IMR-90 (cell line): Measurements from ENCODE around the gene PARD6G. TPM values are rescaled to one million over a fixed set of nuclear protein-coding genes. Genes with fewer than 3 reads are reported as not detected.

Experiments used
- ATAC-seq: fragments of 200-7000 bp; cut with Tn5 transposase; 2 replicates; pipeline ENCODE4 v1.9.1; 2020; ENCODE audit warnings: low read depth, mild to moderate bottlenecking, moderate library complexity
- BruUV-seq: library from RNA; stranded (reverse); fragments of 400-500 nt; replicated peaks from 2 replicates; lab custom pipeline; 2021; lab: Mats Ljungman, UMichigan
- CTCF ChIA-PET: fragments of 300-600 bp; formaldehyde crosslinking; extraction: SDS; loops from one replicate; lab custom pipeline; 2021; ENCODE audit warnings: antibody characterized with exemption; lab: Yijun Ruan, JAX
- POLR2A ChIA-PET: fragments of 300-600 bp; sonication (Branson Sonifier 250); formaldehyde crosslinking; loops from one replicate; lab custom pipeline; 2022; ENCODE audit warnings: antibody characterized with exemption; ENCODE audit not compliant: unreplicated experiment; lab: Charles Lee
- DNase-seq: peaks from one replicate; pipeline ENCODE4 v3.0.0; 2013
- H2AFZ ChIP-seq: replicated peaks from 2 replicates; pipeline ENCODE3; 2013; ENCODE audit warnings: low read length, mild to moderate bottlenecking; ENCODE audit not compliant: poor library complexity
- H2AK5ac ChIP-seq: 2 replicates; pipeline ENCODE4 v1.6.1; 2013; ENCODE audit warnings: low read depth, low read length, inconsistent platforms
- H2AK9ac ChIP-seq: replicated peaks from 2 replicates; pipeline ENCODE3; 2013; ENCODE audit warnings: mild to moderate bottlenecking, low read depth, low read length, moderate library complexity; ENCODE audit not compliant: poor library complexity
- H2BK120ac ChIP-seq: 2 replicates; pipeline ENCODE4 v1.6.1; 2013; ENCODE audit warnings: low read depth, low read length, inconsistent platforms
- H2BK15ac ChIP-seq: 3 replicates; pipeline ENCODE4 v1.6.1; 2013; ENCODE audit warnings: low read depth, low read length, inconsistent platforms
- H2BK20ac ChIP-seq: 2 replicates; pipeline ENCODE4 v1.6.1; 2013; ENCODE audit warnings: low read depth, mild to moderate bottlenecking, inconsistent platforms, low read length, moderate library complexity
- H2BK5ac ChIP-seq: 2 replicates; pipeline ENCODE4 v1.6.1; 2013; ENCODE audit warnings: mild to moderate bottlenecking, low read depth, low read length, inconsistent platforms; ENCODE audit not compliant: poor library complexity, severe bottlenecking
- H3K14ac ChIP-seq: replicated peaks from 2 replicates; pipeline ENCODE4 v1.6.1; 2013; ENCODE audit warnings: low read depth, low read length, inconsistent platforms
- H3K18ac ChIP-seq: 2 replicates; pipeline ENCODE4 v1.6.1; 2013; ENCODE audit warnings: low read depth, low read length, control low read depth
- H3K23ac ChIP-seq: 2 replicates; pipeline ENCODE4 v1.6.1; 2013; ENCODE audit warnings: low read depth, low read length, inconsistent platforms
- H3K27ac ChIP-seq: 2 replicates; pipeline ENCODE4 v1.5.1; 2013; ENCODE audit warnings: mild to moderate bottlenecking, control low read depth, low read length; ENCODE audit not compliant: insufficient read depth
- H3K27me3 ChIP-seq: 2 replicates; pipeline ENCODE4 v1.6.1; 2013; ENCODE audit warnings: low read length; ENCODE audit not compliant: control insufficient read depth, insufficient read depth
- H3K36me3 ChIP-seq: 2 replicates; pipeline ENCODE4 v1.6.1; 2013; ENCODE audit warnings: low read length, mixed read lengths; ENCODE audit not compliant: control insufficient read depth, insufficient read depth
- H3K4ac ChIP-seq: 2 replicates; pipeline ENCODE4 v1.6.1; 2013; ENCODE audit warnings: low read depth, low read length, inconsistent platforms
- H3K4me1 ChIP-seq: 2 replicates; pipeline ENCODE4 v1.6.1; 2013; ENCODE audit warnings: low read length, mixed read lengths; ENCODE audit not compliant: control insufficient read depth, insufficient read depth
- H3K4me2 ChIP-seq: 2 replicates; pipeline ENCODE4 v1.6.1; 2013; ENCODE audit warnings: low read depth, mild to moderate bottlenecking, control low read depth, low read length, moderate library complexity
- H3K4me3 ChIP-seq: 2 replicates; pipeline ENCODE4 v1.5.1; 2013; ENCODE audit warnings: low read depth, mild to moderate bottlenecking, control low read depth, low read length, moderate library complexity; ENCODE audit not compliant: insufficient read depth
- H3K56ac ChIP-seq: 2 replicates; pipeline ENCODE4 v1.6.1; 2013; ENCODE audit warnings: low read length, inconsistent platforms; ENCODE audit not compliant: insufficient read depth; ENCODE audit errors: extremely low read depth
- H3K79me1 ChIP-seq, 2 experiments: 2 replicates each; pipeline ENCODE4 v1.6.1; 2013; ENCODE audit warnings: low read length in 2 of 2, inconsistent platforms in 1 of 2, low read depth in 1 of 2
- H3K9ac ChIP-seq: 2 replicates; pipeline ENCODE4 v1.6.1; 2013; ENCODE audit warnings: low read depth, low read length, control low read depth
- H3K9me1 ChIP-seq: 2 replicates; pipeline ENCODE4 v1.6.1; 2013; ENCODE audit warnings: low read length, inconsistent platforms; ENCODE audit not compliant: insufficient read depth
- H3K9me3 ChIP-seq: 2 replicates; pipeline ENCODE4 v1.6.1; 2013; ENCODE audit warnings: low read length; ENCODE audit not compliant: control insufficient read depth, insufficient read depth
- H4K20me1 ChIP-seq: 2 replicates; pipeline ENCODE4 v1.6.1; 2013; ENCODE audit warnings: low read length, inconsistent platforms; ENCODE audit not compliant: insufficient read depth
- H4K5ac ChIP-seq: 2 replicates; pipeline ENCODE4 v1.6.1; 2013; ENCODE audit warnings: mild to moderate bottlenecking, low read depth, low read length, control low read depth
- H4K8ac ChIP-seq, 2 experiments: 2 replicates each; pipeline ENCODE4 v1.6.1; 2013; ENCODE audit warnings: low read depth in 2 of 2, low read length in 2 of 2, control low read depth in 1 of 2, inconsistent platforms in 1 of 2
- H4K91ac ChIP-seq: 2 replicates; pipeline ENCODE4 v1.6.1; 2013; ENCODE audit warnings: low read depth, low read length, inconsistent platforms; ENCODE audit not compliant: insufficient read depth
- CTCF ChIP-seq: conservative IDR thresholded peaks from 2 replicates; pipeline ENCODE4 v1.5.1; 2012; ENCODE audit warnings: mild to moderate bottlenecking, low read depth, low read length, improper control_type of control experiment
- MAFK ChIP-seq: IDR thresholded peaks from 2 replicates; pipeline ENCODE4 v1.6.1; 2012; ENCODE audit warnings: low read depth, low read length, improper control_type of control experiment
- MXI1 ChIP-seq: IDR thresholded peaks from 2 replicates; pipeline ENCODE4 v1.6.1; 2012; ENCODE audit warnings: low read depth, mild to moderate bottlenecking, low read length, moderate library complexity, borderline replicate concordance
- RCOR1 ChIP-seq: IDR thresholded peaks from 2 replicates; pipeline ENCODE4 v1.6.1; 2012; ENCODE audit warnings: mild to moderate bottlenecking, low read length, improper control_type of control experiment; ENCODE audit not compliant: insufficient replicate concordance
- RFX5 ChIP-seq: IDR thresholded peaks from 2 replicates; pipeline ENCODE4 v1.8.0; 2012; ENCODE audit warnings: low read depth, mild to moderate bottlenecking, low read length, moderate library complexity
- SMC3 ChIP-seq: fragments of 150-350 bp; IDR thresholded peaks from 2 replicates; pipeline ENCODE4 v1.6.1; 2016; ENCODE audit warnings: low read depth, mild to moderate bottlenecking, antibody characterized with exemption, low read length, moderate library complexity
- WGBS, 2 experiments: methylation state at CpG; one replicate each; pipeline versions ENCODE4 v1.1.5 to v1.1.7; 2013; ENCODE audit warnings: missing lambda C conversion rate in 2 of 2; ENCODE audit not compliant: insufficient read length in 1 of 2; ENCODE audit errors: extremely low coverage in 2 of 2; 5-methylcytosine and 5-hydroxymethylcytosine counted together
- dilution Hi-C: fragments of 300-500 bp; cut with HindIII; formaldehyde crosslinking; loops from one replicate; pipeline ENCODE4 v1.14.3; 2018; ENCODE audit warnings: low sequenced_read_pairs; ENCODE audit not compliant: unreplicated experiment
- in situ Hi-C: fragments of 300-500 bp; cut with MboI; formaldehyde crosslinking; loops from 3 replicates; pipeline ENCODE4 v1.14.3; 2019; ENCODE audit warnings: low sequenced_read_pairs, inconsistent platforms, mixed read lengths
- intact Hi-C: fragments of 100-400 bp; cut with micrococcal nuclease; formaldehyde crosslinking; loops from 2 replicates; pipeline ENCODE4 v1.10.0; 2022
- polyA plus RNA-seq, 3 experiments: library from polyadenylated mRNA; depleted of rRNA; stranded (reverse); fragments of >200 nt; gene quantifications; 2 replicates each; pipeline ENCODE4 v1.2.3, GENCODE V29; 2012; ENCODE audit warnings: low replicate concordance in 1 of 3
- total RNA-seq: library from RNA; depleted of rRNA; stranded (reverse); fragments of >200 nt; gene quantifications from 2 replicates; pipeline ENCODE4 v1.2.3, GENCODE V29; 2012

PARD6G gene
- total and polyA plus RNA-seq, 2 of the 4 experiments (the other 2 are of a cell fraction), result 2.5 to 4.6 TPM

GRCh38 chr18:80253871-80254492 is 6.7 kb upstream of the PARD6G start:
- peak; percentile 28; the same call in 1 of the 2 replicates for ATAC-seq
- H3K56ac ChIP-seq, result no peak overlapping the region

More at GRCh38 chr18:80253871-80254492, 6.7 kb upstream of the PARD6G start:
- no peak overlapping the region for H2AFZ ChIP-seq
- H2AK9ac ChIP-seq, result no peak overlapping the region
- no peak for DNase-seq
- no peaks in the 10 kb centered on the region for H4K20me1 ChIP-seq
- ChIA-PET POLR2A (no interaction called here), CTCF (no interaction called here)
- no peak overlapping the region for H3K27ac ChIP-seq
- no TSS peak for BruUV-seq
- dilution Hi-C loops, result no loop called here
- intact Hi-C loops, result no loop called here
- H3K4me1 ChIP-seq, result peaks cover 1% of the 10 kb centered on the region; the same call in 1 of the 2 replicates
- H3K9me1 ChIP-seq, result no peaks in the 10 kb centered on the region
- H2BK120ac ChIP-seq, result no peak overlapping the region
- no peaks in the 10 kb centered on the region; the same call in 1 of the 2 replicates for H3K27me3 ChIP-seq
- 80% methylated on average over 5 of the region's 8 CpGs; no CpG with 5 or more reads in 1 of the 2 experiments for WGBS, 2 experiments
- H3K36me3 ChIP-seq, result no peaks in the 10 kb centered on the region
- H4K91ac ChIP-seq, result no peak overlapping the region
- no peak overlapping the region for H4K8ac ChIP-seq
- H3K9ac ChIP-seq, result no peak overlapping the region
- no peak overlapping the region for H3K23ac ChIP-seq
- H4K5ac ChIP-seq, result no peak overlapping the region
- H3K14ac ChIP-seq, result no peak overlapping the region
- in situ Hi-C loops, result no loop called here
- no peaks in the 10 kb centered on the region for H3K9me3 ChIP-seq
- no peak overlapping the region for H3K4ac ChIP-seq
- no peak overlapping the region; the same call in 1 of the 2 replicates for H2AK5ac ChIP-seq
- no peaks in the 10 kb centered on the region for H3K79me1 ChIP-seq
- H2BK15ac ChIP-seq, result no peak overlapping the region
- H3K4me3 ChIP-seq, result no peak overlapping the region
- H3K4me2 ChIP-seq, result no peak overlapping the region
- TF ChIP-seq RFX5, result no peak
- TF ChIP-seq MAFK, result no peak
- TF ChIP-seq RCOR1, result no peak
- TF ChIP-seq MXI1, result no peak
- no peak for TF ChIP-seq SMC3
- TF ChIP-seq CTCF, result no peak
- no peak overlapping the region for H2BK5ac ChIP-seq
- no peak overlapping the region for H3K18ac ChIP-seq
- H2BK20ac ChIP-seq, result no peak overlapping the region
